ENCODE results near the gene RNF213.
"Not testable (repeated sequence)": the region's sequence is repeated elsewhere in the genome, so short reads cannot be mapped to it uniquely, and the experiment has no call there.

DNA sequence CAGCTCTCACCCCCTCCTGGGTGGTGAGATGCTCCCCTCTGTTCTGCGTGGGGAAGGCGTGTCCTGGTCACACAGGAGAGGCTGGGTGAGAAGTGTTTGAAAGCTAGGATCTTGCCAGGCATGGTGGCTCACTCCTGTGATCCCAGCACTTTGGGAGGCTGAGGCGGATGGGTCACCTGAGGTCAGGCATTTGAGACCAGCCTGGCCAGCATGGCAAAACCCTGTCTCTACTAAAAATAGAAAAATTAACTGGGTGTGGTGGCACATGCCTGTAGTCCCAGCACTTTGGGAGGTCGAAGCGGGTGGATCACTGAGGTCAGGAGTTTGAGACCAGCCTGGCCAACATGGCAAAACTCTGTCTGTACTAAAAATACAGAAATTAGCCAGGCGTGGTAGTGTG, 16.2 kb upstream of the RNF213 start:
- TF ChIP-seq, protein P1, sequence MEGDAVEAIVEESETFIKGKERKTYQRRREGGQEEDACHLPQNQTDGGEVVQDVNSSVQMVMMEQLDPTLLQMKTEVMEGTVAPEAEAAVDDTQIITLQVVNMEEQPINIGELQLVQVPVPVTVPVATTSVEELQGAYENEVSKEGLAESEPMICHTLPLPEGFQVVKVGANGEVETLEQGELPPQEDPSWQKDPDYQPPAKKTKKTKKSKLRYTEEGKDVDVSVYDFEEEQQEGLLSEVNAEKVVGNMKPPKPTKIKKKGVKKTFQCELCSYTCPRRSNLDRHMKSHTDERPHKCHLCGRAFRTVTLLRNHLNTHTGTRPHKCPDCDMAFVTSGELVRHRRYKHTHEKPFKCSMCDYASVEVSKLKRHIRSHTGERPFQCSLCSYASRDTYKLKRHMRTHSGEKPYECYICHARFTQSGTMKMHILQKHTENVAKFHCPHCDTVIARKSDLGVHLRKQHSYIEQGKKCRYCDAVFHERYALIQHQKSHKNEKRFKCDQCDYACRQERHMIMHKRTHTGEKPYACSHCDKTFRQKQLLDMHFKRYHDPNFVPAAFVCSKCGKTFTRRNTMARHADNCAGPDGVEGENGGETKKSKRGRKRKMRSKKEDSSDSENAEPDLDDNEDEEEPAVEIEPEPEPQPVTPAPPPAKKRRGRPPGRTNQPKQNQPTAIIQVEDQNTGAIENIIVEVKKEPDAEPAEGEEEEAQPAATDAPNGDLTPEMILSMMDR (conservative IDR thresholded peaks at IDR 0.05 in 1 of 2, IDR thresholded peaks at IDR 0.05 in 1 of 2; ENCODE audit: low read depth in 1 of 2, low read length in 2 of 2): not testable (repeated sequence)
- not testable (repeated sequence) for TF ChIP-seq EZH2 (IDR thresholded peaks at IDR 0.05; ENCODE audit: low read length, missing control alignments)

All from fibroblast of lung (primary cell).